ENCODE measurements around the gene RGS16. TPM values are rescaled to one million over a fixed set of nuclear protein-coding genes. Genes with fewer than 3 reads are reported as not detected.

Gene RGS16
- total and polyA plus RNA-seq, 2 experiments from 2014 or later, result 7.3 to 7.6 TPM

DNA sequence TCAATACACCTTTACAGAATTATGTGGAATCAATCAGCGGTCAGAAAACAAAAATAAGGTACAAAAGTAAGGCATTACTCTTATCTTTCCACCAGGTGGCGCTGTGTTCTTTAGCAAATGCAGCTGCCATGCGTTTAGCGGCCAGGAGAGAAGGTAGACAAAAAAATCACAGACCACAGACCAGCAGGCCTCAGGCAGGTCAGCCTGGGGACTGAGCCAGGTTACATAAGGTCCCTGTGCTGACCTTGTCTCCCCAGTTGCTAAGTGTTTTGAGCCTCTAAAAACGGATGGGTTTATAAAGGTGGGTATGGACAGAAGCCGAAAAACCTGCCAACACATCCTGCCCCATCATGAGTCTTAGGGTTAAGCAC lies 2.8 kb downstream of the RGS16 start:
- Histone ChIP-seq H3K79me2 (no peaks in the 10 kb centered on the region), H4K20me1 (ENCODE audit: insufficient read depth, poor library complexity, severe bottlenecking) (no peaks in the 10 kb centered on the region), H2AFZ (no peak overlapping the region), H3K9me3 (ENCODE audit: low read depth) (no peaks in the 10 kb centered on the region), H3K27me3 (peaks cover 3% of the 10 kb centered on the region), H3K4me1 (ENCODE audit: insufficient read depth) (peaks cover 10% of the 10 kb centered on the region), H3K27ac (no peak overlapping the region), H3K36me3 (replicated peaks; ENCODE audit: insufficient read depth, low read depth) (no peaks in the 10 kb centered on the region), H3K4me3 (no peak overlapping the region), H3K9me2 (replicated peaks; ENCODE audit: insufficient read depth) (no peaks in the 10 kb centered on the region), H3K4me2 (no peak overlapping the region)
- no peak for TF ChIP-seq EZH2 (IDR thresholded peaks at IDR 0.05; ENCODE audit: borderline replicate concordance)
- TF ChIP-seq, protein P1, sequence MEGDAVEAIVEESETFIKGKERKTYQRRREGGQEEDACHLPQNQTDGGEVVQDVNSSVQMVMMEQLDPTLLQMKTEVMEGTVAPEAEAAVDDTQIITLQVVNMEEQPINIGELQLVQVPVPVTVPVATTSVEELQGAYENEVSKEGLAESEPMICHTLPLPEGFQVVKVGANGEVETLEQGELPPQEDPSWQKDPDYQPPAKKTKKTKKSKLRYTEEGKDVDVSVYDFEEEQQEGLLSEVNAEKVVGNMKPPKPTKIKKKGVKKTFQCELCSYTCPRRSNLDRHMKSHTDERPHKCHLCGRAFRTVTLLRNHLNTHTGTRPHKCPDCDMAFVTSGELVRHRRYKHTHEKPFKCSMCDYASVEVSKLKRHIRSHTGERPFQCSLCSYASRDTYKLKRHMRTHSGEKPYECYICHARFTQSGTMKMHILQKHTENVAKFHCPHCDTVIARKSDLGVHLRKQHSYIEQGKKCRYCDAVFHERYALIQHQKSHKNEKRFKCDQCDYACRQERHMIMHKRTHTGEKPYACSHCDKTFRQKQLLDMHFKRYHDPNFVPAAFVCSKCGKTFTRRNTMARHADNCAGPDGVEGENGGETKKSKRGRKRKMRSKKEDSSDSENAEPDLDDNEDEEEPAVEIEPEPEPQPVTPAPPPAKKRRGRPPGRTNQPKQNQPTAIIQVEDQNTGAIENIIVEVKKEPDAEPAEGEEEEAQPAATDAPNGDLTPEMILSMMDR (IDR thresholded peaks at IDR 0.05; ENCODE audit: poor library complexity), result peak; percentile 83
- no peak for TF ChIP-seq EZH2phosphoT487 (IDR thresholded peaks at IDR 0.05; ENCODE audit: low read depth, severe bottlenecking, unreplicated experiment)
- DNase-seq (ENCODE audit: low spot score), result peak; percentile 91
- WGBS (ENCODE audit: low lambda C conversion rate, missing lambda C conversion rate), result 21% methylated on average over 6 of the region's 6 CpGs

DNA sequence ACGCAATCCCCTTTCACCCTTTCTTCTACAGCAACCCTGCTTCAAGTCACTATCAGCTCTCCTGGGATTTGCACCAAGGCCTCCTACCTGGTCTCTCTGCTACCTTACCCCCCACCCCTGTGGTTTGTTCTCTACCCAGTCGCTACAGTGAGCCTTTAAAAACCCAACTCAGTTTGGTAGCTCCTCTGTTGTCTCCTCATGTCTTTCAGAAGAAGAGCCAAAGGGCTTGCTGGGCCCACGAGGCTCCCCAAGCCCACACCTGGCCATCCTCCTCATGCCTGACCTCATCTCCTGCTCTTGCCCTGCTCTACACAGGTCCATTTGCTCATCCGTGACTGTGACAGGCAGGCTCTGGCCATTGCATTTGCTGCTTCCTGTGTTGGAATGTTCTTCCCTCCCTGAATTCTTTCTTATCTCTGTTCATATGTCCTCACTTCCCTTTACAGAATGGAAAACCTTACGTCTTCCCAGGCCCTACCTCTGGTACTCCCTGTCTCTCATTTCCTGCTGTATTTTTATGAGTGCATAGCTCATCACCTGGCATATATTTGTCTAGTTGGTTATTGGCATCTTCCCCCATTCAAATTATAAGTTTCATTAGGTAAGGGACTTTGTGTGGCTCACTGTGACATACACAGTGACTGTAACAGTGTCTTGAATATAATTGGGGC lies 3.3 kb downstream of the RGS16 start:
- TF ChIP-seq EZH2phosphoT487 (IDR thresholded peaks at IDR 0.05; ENCODE audit: low read depth, severe bottlenecking, unreplicated experiment), result no peak
- no peak for TF ChIP-seq EZH2 (IDR thresholded peaks at IDR 0.05; ENCODE audit: borderline replicate concordance)
- TF ChIP-seq, protein P1 (IDR thresholded peaks at IDR 0.05; ENCODE audit: poor library complexity), result no peak
- Histone ChIP-seq H3K27ac (no peak overlapping the region), H3K9me3 (ENCODE audit: low read depth) (no peaks in the 10 kb centered on the region), H3K27me3 (peaks cover 3% of the 10 kb centered on the region), H3K9me2 (replicated peaks; ENCODE audit: insufficient read depth) (no peaks in the 10 kb centered on the region), H2AFZ (no peak overlapping the region), H3K4me2 (no peak overlapping the region), H4K20me1 (ENCODE audit: insufficient read depth, poor library complexity, severe bottlenecking) (no peaks in the 10 kb centered on the region), H3K4me1 (ENCODE audit: insufficient read depth) (peaks cover 10% of the 10 kb centered on the region), H3K36me3 (replicated peaks; ENCODE audit: insufficient read depth, low read depth) (no peaks in the 10 kb centered on the region), H3K79me2 (no peaks in the 10 kb centered on the region), H3K4me3 (no peak overlapping the region)
- 65% methylated on average over 5 of the region's 5 CpGs for WGBS (ENCODE audit: low lambda C conversion rate, missing lambda C conversion rate)
- DNase-seq (ENCODE audit: low spot score), result no peak

DNA sequence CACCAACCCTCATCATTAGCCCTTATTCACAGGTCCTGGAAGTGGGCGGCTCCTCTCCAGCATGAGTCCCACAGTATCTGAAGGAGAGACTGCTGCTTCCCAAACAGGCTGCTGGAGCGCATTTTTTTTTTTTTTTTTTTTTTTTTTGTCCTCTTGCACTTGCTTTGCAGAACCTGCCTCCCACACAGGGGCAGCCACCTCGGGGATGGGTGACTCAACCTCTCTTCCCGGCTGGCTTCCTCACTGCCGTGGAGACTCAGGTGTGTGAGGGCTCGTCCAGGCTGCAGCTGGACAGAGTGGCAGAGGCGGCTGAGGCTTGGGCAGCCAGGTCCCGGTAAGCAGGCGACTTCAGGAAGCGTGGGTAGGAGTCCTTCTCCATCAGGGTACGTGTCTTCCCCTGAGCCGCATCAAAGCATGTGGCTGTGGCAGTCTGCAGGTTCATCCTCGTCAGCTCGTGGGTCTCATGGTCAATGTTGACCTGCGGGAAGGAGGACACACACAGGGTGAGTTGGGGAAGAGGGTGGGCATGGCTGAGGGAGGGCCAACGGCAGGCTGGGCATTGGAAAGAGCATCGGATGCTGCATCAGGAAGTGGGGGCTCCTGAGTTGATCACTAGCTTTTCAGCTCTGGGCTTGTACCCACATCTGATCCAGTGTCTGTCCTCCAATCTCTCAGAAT lies 4.0 kb downstream of the RGS16 start:
- no peak for DNase-seq (ENCODE audit: low spot score)
- 93% methylated on average over 17 of the region's 17 CpGs for WGBS (ENCODE audit: low lambda C conversion rate, missing lambda C conversion rate)

More for the DNA sequence above, 4.0 kb downstream of the RGS16 start:
- Histone ChIP-seq H3K79me2 (no peaks in the 10 kb centered on the region), H3K36me3 (replicated peaks; ENCODE audit: insufficient read depth, low read depth) (no peaks in the 10 kb centered on the region), H3K27me3 (peaks cover 3% of the 10 kb centered on the region), H3K4me1 (ENCODE audit: insufficient read depth) (peaks cover 10% of the 10 kb centered on the region), H3K9me2 (replicated peaks; ENCODE audit: insufficient read depth) (no peaks in the 10 kb centered on the region), H3K4me3 (no peak overlapping the region), H2AFZ (no peak overlapping the region), H4K20me1 (ENCODE audit: insufficient read depth, poor library complexity, severe bottlenecking) (no peaks in the 10 kb centered on the region), H3K9me3 (ENCODE audit: low read depth) (no peaks in the 10 kb centered on the region), H3K4me2 (no peak overlapping the region), H3K27ac (no peak overlapping the region)
- TF ChIP-seq, protein P1 (IDR thresholded peaks at IDR 0.05; ENCODE audit: poor library complexity), result no peak
- TF ChIP-seq EZH2 (IDR thresholded peaks at IDR 0.05; ENCODE audit: borderline replicate concordance) (no peak), EZH2phosphoT487 (IDR thresholded peaks at IDR 0.05; ENCODE audit: low read depth, severe bottlenecking, unreplicated experiment) (no peak)
